Putamen (tissue), 1 donor: ENCODE data around the gene AGAP6.
A peak's percentile ranks its signal among the peaks of the same experiment; 100 is the strongest.
"Not testable (repeated sequence)": the region's sequence is repeated elsewhere in the genome, so short reads cannot be mapped to it uniquely, and the experiment has no call there.

Experiments
- DNase-seq: peaks from one replicate; pipeline ENCODE4 v3.0.0-alpha.2; 2016; ENCODE audit warnings: low spot score

Gene AGAP6

GRCh38 chr10:49988376-49988775 lies at the start of gene AGAP6:
TSS of gene AGAP6 (plus strand) at chr10:49988406. CDS start at chr10:49988716, 310 bp downstream.
- not testable (repeated sequence) for DNase-seq

GRCh38 chr10:49941447-49942338 lies 46.5 kb upstream of the AGAP6 start, which contains the start of the genes PARG and TIMM23B:
TSS of gene PARG (minus strand) at chr10:49942027. CDS start at chr10:49941725, 302 bp downstream.
TSS of gene TIMM23B (plus strand) at chr10:49942053. CDS start at chr10:49942195, 142 bp downstream.
- peak; percentile 76 for DNase-seq

- peak; percentile 1 for DNase-seq
Measured at GRCh38 chr10:49942339-49942705, 45.9 kb upstream of the AGAP6 start.

GRCh38 chr10:49943607-49944006 lies 44.6 kb upstream of the AGAP6 start:
- DNase-seq, result not testable (repeated sequence)

GRCh38 chr10:49948142-49948541 lies 40.1 kb upstream of the AGAP6 start:
- DNase-seq, result not testable (repeated sequence)

DNA sequence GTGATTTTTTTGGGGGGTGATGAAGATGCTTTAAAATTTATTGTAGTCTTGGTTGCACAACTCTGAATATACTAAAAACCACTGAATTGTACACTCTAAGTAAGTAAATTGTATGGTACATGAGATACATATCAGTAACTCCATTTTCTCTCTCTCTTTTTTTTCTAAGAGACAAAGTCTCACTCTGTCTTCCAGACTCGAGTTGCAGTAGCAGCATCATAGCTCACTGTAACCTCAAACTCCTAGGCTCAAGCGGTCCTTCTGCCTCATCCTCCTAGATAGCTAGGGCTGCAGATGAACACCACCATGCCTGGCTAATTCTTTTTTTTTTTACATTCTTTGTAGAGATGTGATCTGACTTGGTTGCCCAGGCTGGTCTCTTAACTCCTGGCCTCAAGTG lies 39.5 kb upstream of the AGAP6 start:
- not testable (repeated sequence) for DNase-seq

DNA sequence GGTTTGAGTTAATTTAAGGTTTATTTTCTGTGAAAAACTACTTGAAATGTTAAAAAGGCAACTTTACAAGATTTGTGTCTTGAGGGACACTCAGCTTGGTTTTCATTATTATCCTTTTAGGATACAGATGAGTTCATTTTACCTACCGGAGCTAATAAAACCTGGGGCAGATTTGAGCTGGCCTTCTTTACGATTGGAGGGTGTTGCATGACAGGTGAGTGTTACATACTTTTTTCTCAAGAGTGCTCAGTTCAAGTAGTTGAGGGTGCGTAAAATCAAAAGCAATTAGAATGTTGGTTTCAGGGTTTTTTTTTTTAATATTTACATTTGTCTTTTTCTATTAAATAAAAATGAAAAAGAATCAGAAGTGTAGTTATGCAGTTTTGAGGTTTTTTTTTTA lies 36.2 kb upstream of the AGAP6 start:
- DNase-seq, result not testable (repeated sequence)

GRCh38 chr10:49953122-49953521 lies 35.1 kb upstream of the AGAP6 start:
- DNase-seq, result not testable (repeated sequence)

DNA sequence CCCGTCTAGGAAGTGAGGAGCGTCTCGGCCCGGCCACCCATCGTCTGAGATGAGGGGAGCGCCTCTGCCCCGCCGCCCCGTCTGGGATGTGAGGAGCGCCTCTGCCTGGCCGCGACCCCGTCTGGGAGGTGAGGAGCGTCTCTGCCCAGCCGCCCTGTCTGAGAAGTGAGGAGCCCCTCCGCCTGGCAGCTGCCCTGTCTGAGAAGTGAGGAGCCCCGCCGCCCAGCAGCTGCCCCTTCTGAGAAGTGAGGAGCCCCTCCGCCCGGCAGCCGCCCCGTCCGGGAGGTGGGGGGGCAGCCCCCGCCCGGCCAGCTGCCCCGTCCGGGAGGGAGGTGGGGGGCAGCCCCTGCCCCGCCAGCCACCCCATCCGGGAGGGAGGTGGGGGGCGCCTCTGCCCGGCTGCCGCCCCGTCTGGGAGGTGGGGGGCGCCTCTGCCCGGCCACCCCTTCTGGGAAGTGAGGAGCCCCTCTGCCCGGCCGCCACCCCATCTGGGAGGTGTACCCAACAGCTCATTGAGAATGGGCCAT lies 17.8 kb upstream of the AGAP6 start:
- not testable (repeated sequence) for DNase-seq

DNA sequence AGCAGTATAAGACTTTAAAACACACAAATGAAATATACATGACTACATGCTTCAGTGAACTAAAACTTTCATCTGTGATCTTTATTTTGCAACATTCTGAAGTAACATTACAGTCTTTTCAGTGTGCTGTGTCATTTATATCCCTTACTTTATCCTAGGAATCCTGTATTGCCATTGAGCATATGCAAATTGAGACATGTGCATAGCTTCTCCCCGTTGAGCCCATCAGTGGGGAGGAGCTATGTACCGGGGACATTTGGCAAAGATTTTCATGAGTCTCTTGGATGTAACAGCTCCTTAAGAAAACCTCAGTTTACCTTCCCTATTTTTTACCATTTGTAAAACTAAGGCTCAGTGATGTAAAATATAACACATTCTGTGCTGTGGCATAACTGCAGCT lies 16.7 kb upstream of the AGAP6 start:
- DNase-seq, result not testable (repeated sequence)

GRCh38 chr10:49972094-49972493 lies 16.1 kb upstream of the AGAP6 start:
- DNase-seq, result not testable (repeated sequence)

DNA sequence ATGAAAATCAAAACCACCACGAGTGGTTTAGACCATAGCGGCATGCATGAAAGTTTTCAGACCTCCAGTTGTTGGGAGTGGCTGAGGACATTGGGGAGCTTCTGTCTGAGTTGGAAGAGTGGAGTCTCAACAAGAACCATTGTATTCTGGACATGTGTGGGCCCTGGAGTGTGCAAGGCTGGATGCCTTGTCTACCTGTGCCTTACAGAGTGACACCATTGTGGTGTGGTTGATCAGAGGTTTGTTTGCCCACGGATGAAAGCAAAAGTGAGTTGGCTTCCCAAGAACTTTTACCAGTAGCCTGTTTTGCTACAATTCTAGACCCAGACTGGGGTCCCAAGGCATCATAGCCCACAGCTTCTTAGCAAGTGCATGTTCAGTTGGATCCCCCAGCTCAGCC lies 10.4 kb upstream of the AGAP6 start:
- not testable (repeated sequence) for DNase-seq

GRCh38 chr10:49987207-49987606 lies 999 bp upstream of the AGAP6 start:
- DNase-seq, result not testable (repeated sequence)

DNA sequence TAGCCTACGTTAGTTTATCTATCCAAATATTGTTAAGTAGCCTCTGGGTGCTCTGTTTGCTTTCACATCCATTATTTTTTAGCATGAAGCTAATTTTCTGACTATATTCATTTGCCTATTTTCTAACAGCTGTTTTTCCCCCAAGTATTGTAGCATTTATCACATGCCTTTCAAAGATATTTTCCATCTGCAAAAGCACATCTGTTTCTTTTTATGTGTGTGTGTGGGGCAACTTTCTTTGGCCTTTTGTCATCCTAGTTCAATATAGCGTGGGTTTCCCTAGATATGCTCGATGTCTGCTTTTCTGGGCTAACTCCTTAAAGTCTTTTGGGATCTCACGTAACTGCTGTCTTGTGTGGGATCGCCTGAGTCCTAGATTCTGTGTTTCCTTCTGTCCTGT lies 7.1 kb downstream of the AGAP6 start:
- DNase-seq, result not testable (repeated sequence)

- DNase-seq, result not testable (repeated sequence)
Measured at GRCh38 chr10:50014024-50014423, 25.8 kb downstream of the AGAP6 start.

- not testable (repeated sequence) for DNase-seq
Measured at GRCh38 chr10:50015596-50016220, 27.5 kb downstream of the AGAP6 start.

GRCh38 chr10:50016926-50017325 lies 28.7 kb downstream of the AGAP6 start:
- DNase-seq, result not testable (repeated sequence)

GRCh38 chr10:50017646-50018045 lies 29.4 kb downstream of the AGAP6 start:
- not testable (repeated sequence) for DNase-seq

DNA sequence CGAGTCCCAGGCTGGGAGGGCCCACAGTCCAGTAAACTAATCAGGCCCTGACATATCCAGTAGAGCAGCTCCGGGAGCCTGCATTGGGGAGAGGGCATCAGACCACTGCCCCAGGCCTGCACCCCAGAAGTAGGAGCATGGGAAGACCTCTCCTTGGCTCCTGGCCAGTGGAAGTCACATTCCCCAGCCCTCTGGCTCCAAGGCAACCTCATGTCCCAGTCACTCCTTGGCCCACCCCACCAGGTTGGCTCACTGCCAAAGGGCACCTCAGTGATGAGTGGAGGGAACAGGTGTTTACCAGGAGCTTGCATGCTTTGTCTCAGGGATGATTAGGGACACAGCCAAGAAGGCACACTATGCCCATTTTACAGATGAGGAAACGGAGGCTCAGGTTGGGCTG lies 31.1 kb downstream of the AGAP6 start:
- not testable (repeated sequence) for DNase-seq

DNA sequence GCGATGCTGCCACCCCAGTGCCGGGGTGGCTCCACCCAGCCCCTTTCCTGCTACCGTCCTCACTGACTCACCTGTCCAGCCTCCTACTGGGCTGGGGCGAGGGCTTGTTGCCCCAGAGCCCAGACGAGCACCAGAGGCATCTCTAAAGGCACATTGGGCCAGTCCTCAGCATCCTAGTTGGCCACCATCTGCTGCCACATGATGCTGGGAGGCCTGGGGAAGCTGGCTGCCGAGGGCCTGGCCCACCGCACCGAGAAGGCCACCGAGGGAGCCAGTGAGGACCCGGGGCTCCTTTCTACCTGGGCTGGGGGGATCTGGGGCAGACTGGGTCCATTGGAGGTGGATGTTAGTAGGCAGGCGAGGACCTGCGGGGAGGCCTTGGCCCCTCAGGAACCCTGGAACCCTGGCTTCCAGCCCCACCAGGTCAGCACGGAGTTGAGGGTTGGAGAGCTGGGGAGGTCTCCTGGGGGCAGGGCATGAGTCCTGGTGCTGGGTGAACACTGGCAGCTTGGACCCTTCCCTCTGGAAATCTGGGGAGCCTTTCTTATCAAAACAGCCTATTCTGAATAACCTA lies 32.3 kb downstream of the AGAP6 start:
- DNase-seq, result not testable (repeated sequence)

- DNase-seq, result no peak
Measured at GRCh38 chr10:50021646-50022045, 33.4 kb downstream of the AGAP6 start.

- not testable (repeated sequence) for DNase-seq
Measured at GRCh38 chr10:50024716-50025383, 36.6 kb downstream of the AGAP6 start.
